WTC11 (cell line): ENCODE results near the gene ABHD12. TPM values are rescaled to one million over a fixed set of nuclear protein-coding genes. Genes with fewer than 3 reads are reported as not detected.

ENCODE experiments used
- ATAC-seq: fragments of 200-7000 bp; cut with Tn5 transposase; 2 replicates; pipeline ENCODE4 v1.10.0; 2021; ENCODE audit warnings: mild to moderate bottlenecking, moderate library complexity
- CTCF ChIA-PET: fragments of 300-600 bp; sonication (Branson Sonifier 250); formaldehyde crosslinking; loops from one replicate; lab custom pipeline; 2021; ENCODE audit warnings: antibody characterized with exemption; lab: Charles Lee
- POLR2A ChIA-PET: fragments of 350-600 bp; sonication (Branson Sonifier 250); formaldehyde crosslinking; loops from one replicate; lab custom pipeline; 2021; ENCODE audit warnings: antibody characterized with exemption; lab: Charles Lee
- DNase-seq: peaks from one replicate; pipeline ENCODE4 v3.0.0; 2021; ENCODE audit warnings: low spot score
- H3K27ac Mint-ChIP-seq: 2 replicates; pipeline ENCODE4 v1.8.0; 2021; ENCODE audit warnings: mixed read lengths
- H3K27me3 Mint-ChIP-seq: 2 replicates; pipeline ENCODE4 v1.8.0; 2021; ENCODE audit warnings: low read depth, mild to moderate bottlenecking, moderate library complexity, mixed read lengths
- H3K36me3 Mint-ChIP-seq: 2 replicates; pipeline ENCODE4 v1.8.0; 2021; ENCODE audit warnings: mixed read lengths
- H3K4me1 Mint-ChIP-seq: 2 replicates; pipeline ENCODE4 v1.8.0; 2022; ENCODE audit warnings: mixed read lengths
- H3K4me3 Mint-ChIP-seq: 2 replicates; pipeline ENCODE4 v1.8.0; 2021; ENCODE audit warnings: mild to moderate bottlenecking, moderate library complexity, mixed read lengths
- H3K9me3 Mint-ChIP-seq: 2 replicates; pipeline ENCODE4 v1.8.0; 2021; ENCODE audit warnings: mixed read lengths
- ETV6 ChIP-seq: sonication (generic); formaldehyde crosslinking; IDR thresholded peaks from 2 replicates; pipeline ENCODE4 v1.8.1; 2022; ENCODE audit warnings: mild to moderate bottlenecking, missing genetic modification reagents
- GABPB1 ChIP-seq: sonication (generic); formaldehyde crosslinking; IDR thresholded peaks from 2 replicates; pipeline ENCODE4 v1.8.1; 2023; ENCODE audit warnings: mild to moderate bottlenecking, missing genetic modification reagents
- NR2C2 ChIP-seq: sonication (generic); formaldehyde crosslinking; IDR thresholded peaks from 2 replicates; pipeline ENCODE4 v1.8.0; 2022; ENCODE audit warnings: mild to moderate bottlenecking, missing genetic modification reagents
- ZNF416 ChIP-seq: fragments of 250-450 bp; sonication (Bioruptor Pico); IDR thresholded peaks from 2 replicates; pipeline ENCODE4 v1.9.0; 2021; ENCODE audit warnings: mild to moderate bottlenecking, inconsistent platforms
- ZNF423 ChIP-seq: fragments of 250-450 bp; sonication (Bioruptor Pico); IDR thresholded peaks from 2 replicates; pipeline ENCODE4 v2.1.2; 2022; ENCODE audit warnings: mild to moderate bottlenecking, moderate library complexity
- total RNA-seq: library from RNA; stranded (reverse); gene quantifications from 3 replicates; pipeline ENCODE4 v1.2.3, GENCODE V29; 2021
- TF ChIP-seq, protein P1 (sequence below): sonication (generic); formaldehyde crosslinking; IDR thresholded peaks from 2 replicates; pipeline ENCODE4 v1.8.0; 2022; ENCODE audit warnings: missing genetic modification reagents
- TF ChIP-seq, protein P2 (sequence below): sonication (generic); formaldehyde crosslinking; IDR thresholded peaks from 2 replicates; pipeline ENCODE4 v1.8.1; 2022; ENCODE audit warnings: low read depth, missing genetic modification reagents, borderline replicate concordance
- TF ChIP-seq, protein P3 (sequence below): sonication (generic); formaldehyde crosslinking; IDR thresholded peaks from 2 replicates; pipeline ENCODE4 v1.8.0; 2023; ENCODE audit warnings: mild to moderate bottlenecking, missing genetic modification reagents
- TF ChIP-seq, protein P4 (sequence below): fragments of 200-600 bp; IDR thresholded peaks from 2 replicates; pipeline ENCODE4 v1.8.0; 2022; ENCODE audit warnings: antibody characterized with exemption

Gene ABHD12
- total RNA-seq, 1 experiment from 2014 or later = 63.1 TPM

DNA sequence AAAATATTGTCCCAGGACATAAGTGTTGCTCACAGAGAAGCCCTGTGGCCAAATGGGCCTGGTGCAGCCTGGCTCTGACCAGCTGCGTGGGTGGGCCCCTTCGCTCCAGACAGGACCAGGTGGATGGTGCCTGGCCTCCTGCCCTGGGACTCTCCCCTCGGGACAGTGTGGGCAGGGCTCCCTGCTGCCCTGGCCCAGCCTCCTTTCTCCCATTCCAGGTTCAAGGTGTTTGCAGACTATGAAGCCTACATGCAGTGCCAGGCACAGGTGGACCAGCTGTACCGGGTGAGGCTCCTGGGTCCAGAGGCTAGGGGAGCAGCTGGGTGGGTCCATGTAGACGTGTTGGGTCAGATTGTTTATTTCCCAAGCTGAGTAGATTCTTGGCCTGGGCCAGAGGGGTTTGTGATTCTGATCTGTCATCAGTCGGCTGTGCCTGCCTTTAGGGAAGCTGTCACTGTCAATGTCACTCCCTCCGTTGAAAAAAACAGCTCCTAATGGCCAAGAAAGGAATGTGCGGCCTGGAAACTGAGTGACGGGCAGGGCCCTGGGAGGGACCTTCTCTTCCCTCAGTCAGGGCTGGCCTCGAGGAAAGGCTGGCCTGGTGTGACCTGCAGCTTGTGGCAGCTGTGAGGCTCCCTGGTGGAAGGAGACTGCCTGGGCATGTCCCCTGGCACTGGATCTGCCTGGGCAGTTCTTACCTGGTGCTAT, 95.1 kb downstream of the ABHD12 start (continued):
- TF ChIP-seq NR2C2 (CRISPR knock-in tag) = no peak
- TF ChIP-seq, protein P1, sequence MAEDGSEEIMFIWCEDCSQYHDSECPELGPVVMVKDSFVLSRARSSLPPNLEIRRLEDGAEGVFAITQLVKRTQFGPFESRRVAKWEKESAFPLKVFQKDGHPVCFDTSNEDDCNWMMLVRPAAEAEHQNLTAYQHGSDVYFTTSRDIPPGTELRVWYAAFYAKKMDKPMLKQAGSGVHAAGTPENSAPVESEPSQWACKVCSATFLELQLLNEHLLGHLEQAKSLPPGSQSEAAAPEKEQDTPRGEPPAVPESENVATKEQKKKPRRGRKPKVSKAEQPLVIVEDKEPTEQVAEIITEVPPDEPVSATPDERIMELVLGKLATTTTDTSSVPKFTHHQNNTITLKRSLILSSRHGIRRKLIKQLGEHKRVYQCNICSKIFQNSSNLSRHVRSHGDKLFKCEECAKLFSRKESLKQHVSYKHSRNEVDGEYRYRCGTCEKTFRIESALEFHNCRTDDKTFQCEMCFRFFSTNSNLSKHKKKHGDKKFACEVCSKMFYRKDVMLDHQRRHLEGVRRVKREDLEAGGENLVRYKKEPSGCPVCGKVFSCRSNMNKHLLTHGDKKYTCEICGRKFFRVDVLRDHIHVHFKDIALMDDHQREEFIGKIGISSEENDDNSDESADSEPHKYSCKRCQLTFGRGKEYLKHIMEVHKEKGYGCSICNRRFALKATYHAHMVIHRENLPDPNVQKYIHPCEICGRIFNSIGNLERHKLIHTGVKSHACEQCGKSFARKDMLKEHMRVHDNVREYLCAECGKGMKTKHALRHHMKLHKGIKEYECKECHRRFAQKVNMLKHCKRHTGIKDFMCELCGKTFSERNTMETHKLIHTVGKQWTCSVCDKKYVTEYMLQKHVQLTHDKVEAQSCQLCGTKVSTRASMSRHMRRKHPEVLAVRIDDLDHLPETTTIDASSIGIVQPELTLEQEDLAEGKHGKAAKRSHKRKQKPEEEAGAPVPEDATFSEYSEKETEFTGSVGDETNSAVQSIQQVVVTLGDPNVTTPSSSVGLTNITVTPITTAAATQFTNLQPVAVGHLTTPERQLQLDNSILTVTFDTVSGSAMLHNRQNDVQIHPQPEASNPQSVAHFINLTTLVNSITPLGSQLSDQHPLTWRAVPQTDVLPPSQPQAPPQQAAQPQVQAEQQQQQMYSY (CRISPR knock-in tag) = no peak

DNA sequence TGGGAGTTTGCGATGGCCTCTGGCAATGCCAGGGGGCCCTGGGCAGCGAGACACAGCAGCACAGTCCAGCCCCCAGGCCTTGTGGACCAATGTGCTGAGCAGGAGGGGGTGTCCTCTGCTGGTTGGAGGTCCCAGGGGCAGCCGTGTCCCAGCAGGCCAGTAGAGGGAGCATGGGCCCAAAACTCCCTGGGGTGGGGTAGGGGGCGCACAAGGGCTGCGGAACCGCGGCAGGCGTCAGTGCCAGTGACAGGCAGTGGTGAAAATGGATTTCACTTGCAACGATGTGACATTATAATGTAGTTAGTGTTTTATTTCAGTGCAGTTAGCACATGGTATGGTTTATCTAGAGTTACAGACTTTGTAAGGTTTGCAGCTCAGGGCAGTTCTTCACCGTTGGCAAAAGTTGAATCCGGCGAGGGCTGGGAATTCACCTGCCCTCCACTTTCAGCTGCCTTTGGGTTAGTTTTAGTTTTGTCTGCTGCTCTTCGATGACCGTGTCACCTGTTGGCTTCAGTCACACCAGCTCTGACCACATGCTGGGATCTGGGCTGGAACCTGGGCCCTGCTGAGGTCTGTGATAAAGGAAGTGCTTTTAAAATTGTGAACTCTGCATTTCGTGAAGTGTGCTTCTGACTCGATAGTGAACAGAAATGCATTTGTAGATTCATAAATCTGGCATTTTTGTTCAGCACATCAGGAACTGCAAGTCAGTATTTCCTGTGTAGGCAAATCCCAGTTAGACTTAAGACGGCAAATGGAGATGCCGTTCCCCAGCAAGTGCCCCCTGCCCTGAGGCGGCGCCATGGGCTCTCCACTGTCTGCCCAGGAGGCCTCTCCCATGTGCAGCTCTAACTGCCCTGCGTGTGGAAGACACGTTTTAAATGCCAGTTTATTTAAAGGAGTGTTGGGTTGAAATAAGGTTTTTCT, 95.9 kb downstream of the ABHD12 start:
- ATAC-seq (peak; percentile 83), DNase-seq (peak; percentile 85)
- no peak overlapping the region for H3K4me3 Mint-ChIP-seq
- TF ChIP-seq, protein P2, sequence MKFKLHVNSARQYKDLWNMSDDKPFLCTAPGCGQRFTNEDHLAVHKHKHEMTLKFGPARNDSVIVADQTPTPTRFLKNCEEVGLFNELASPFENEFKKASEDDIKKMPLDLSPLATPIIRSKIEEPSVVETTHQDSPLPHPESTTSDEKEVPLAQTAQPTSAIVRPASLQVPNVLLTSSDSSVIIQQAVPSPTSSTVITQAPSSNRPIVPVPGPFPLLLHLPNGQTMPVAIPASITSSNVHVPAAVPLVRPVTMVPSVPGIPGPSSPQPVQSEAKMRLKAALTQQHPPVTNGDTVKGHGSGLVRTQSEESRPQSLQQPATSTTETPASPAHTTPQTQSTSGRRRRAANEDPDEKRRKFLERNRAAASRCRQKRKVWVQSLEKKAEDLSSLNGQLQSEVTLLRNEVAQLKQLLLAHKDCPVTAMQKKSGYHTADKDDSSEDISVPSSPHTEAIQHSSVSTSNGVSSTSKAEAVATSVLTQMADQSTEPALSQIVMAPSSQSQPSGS (CRISPR knock-in tag) = no peak
- TF ChIP-seq ZNF423 (peak; percentile 79), ETV6 (CRISPR knock-in tag) (0 out of 2 replicates have a peak, but pooled peaks have one; percentile 30), GABPB1 (CRISPR knock-in tag) (peak; percentile 70; the same call in 1 of the 2 replicates), ZNF416 (CRISPR knock-in tag) (no peak)
- TF ChIP-seq, protein P3, sequence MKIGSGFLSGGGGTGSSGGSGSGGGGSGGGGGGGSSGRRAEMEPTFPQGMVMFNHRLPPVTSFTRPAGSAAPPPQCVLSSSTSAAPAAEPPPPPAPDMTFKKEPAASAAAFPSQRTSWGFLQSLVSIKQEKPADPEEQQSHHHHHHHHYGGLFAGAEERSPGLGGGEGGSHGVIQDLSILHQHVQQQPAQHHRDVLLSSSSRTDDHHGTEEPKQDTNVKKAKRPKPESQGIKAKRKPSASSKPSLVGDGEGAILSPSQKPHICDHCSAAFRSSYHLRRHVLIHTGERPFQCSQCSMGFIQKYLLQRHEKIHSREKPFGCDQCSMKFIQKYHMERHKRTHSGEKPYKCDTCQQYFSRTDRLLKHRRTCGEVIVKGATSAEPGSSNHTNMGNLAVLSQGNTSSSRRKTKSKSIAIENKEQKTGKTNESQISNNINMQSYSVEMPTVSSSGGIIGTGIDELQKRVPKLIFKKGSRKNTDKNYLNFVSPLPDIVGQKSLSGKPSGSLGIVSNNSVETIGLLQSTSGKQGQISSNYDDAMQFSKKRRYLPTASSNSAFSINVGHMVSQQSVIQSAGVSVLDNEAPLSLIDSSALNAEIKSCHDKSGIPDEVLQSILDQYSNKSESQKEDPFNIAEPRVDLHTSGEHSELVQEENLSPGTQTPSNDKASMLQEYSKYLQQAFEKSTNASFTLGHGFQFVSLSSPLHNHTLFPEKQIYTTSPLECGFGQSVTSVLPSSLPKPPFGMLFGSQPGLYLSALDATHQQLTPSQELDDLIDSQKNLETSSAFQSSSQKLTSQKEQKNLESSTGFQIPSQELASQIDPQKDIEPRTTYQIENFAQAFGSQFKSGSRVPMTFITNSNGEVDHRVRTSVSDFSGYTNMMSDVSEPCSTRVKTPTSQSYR (CRISPR knock-in tag) = 0 out of 2 replicates have a peak, but pooled peaks have one; percentile 27
- TF ChIP-seq, protein P4, sequence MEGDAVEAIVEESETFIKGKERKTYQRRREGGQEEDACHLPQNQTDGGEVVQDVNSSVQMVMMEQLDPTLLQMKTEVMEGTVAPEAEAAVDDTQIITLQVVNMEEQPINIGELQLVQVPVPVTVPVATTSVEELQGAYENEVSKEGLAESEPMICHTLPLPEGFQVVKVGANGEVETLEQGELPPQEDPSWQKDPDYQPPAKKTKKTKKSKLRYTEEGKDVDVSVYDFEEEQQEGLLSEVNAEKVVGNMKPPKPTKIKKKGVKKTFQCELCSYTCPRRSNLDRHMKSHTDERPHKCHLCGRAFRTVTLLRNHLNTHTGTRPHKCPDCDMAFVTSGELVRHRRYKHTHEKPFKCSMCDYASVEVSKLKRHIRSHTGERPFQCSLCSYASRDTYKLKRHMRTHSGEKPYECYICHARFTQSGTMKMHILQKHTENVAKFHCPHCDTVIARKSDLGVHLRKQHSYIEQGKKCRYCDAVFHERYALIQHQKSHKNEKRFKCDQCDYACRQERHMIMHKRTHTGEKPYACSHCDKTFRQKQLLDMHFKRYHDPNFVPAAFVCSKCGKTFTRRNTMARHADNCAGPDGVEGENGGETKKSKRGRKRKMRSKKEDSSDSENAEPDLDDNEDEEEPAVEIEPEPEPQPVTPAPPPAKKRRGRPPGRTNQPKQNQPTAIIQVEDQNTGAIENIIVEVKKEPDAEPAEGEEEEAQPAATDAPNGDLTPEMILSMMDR = peak; percentile 56
- H3K27me3 Mint-ChIP-seq = no peaks in the 10 kb centered on the region
- H3K27ac Mint-ChIP-seq = no peak overlapping the region
- no peaks in the 10 kb centered on the region for H3K9me3 Mint-ChIP-seq
- POLR2A ChIA-PET = interaction anchor here (0.8 to 1.6 kb wide), 2 partner anchors 47 to 113 kb away, joined by 3 to 5 read pairs; partner anchors contain the start of genes GINS1 and PYGB
- H3K36me3 Mint-ChIP-seq = peaks cover 3% of the 10 kb centered on the region; the same call in 1 of the 2 replicates
- CTCF ChIA-PET = interaction anchor here (0.6 to 5.1 kb wide), 14 partner anchors 12 to 202 kb away, joined by 3 to 78 read pairs (median 4); partner anchors contain the start of genes ABHD12 and GINS1
- peaks cover 28% of the 10 kb centered on the region for H3K4me1 Mint-ChIP-seq
